HepG2 (cell line): ENCODE results near the gene GADD45GIP1. TPM values are rescaled to one million over a fixed set of nuclear protein-coding genes. Genes with fewer than 3 reads are reported as not detected.

Experiments used
- DMAP1 ChIP-seq: IDR thresholded peaks from 2 replicates; pipeline ENCODE4 v1.6.1; 2016
- HES4 ChIP-seq: sonication (generic); formaldehyde crosslinking; IDR thresholded peaks from 2 replicates; pipeline ENCODE4 v1.9.0; 2021; ENCODE audit warnings: mild to moderate bottlenecking, missing genetic modification reagents, borderline replicate concordance
- JUN ChIP-seq: sonication (generic); formaldehyde crosslinking; IDR thresholded peaks from 2 replicates; pipeline ENCODE4 v1.4.0; 2020; ENCODE audit warnings: mild to moderate bottlenecking, missing genetic modification reagents
- RXRA ChIP-seq: sonication (generic); formaldehyde crosslinking; IDR thresholded peaks from 2 replicates; pipeline ENCODE4 v1.5.1; 2020; ENCODE audit warnings: missing genetic modification reagents
- TBL1XR1 ChIP-seq: fragments of 150-350 bp; IDR thresholded peaks from 2 replicates; pipeline ENCODE4 v1.6.1; 2014; ENCODE audit warnings: borderline replicate concordance, low read length; ENCODE audit not compliant: partially characterized antibody
- TSC22D2 ChIP-seq: sonication (generic); formaldehyde crosslinking; IDR thresholded peaks from 2 replicates; pipeline ENCODE4 v1.5.1; 2020; ENCODE audit warnings: missing genetic modification reagents, mild to moderate bottlenecking, borderline replicate concordance
- ZBTB3 ChIP-seq: sonication (generic); formaldehyde crosslinking; IDR thresholded peaks from 2 replicates; pipeline ENCODE4 v1.4.0; 2020; ENCODE audit warnings: low read depth, mild to moderate bottlenecking, moderate library complexity, missing genetic modification reagents, borderline replicate concordance
- ZBTB8A ChIP-seq: sonication (generic); formaldehyde crosslinking; IDR thresholded peaks from 2 replicates; pipeline ENCODE4 v1.4.0; 2020; ENCODE audit warnings: mild to moderate bottlenecking, low read depth, missing genetic modification reagents, borderline replicate concordance
- ZKSCAN1 ChIP-seq: fragments of 150-350 bp; IDR thresholded peaks from 2 replicates; pipeline ENCODE4 v1.6.1; 2014; ENCODE audit warnings: low read length
- ZNF256 ChIP-seq: sonication (generic); formaldehyde crosslinking; conservative IDR thresholded peaks from 2 replicates; pipeline ENCODE4 v1.4.0; 2020; ENCODE audit warnings: missing genetic modification reagents
- ZNF629 ChIP-seq: sonication (generic); formaldehyde crosslinking; conservative IDR thresholded peaks from 2 replicates; pipeline ENCODE4 v1.5.0; 2020; ENCODE audit warnings: missing genetic modification reagents
- ZNF674 ChIP-seq: sonication (generic); formaldehyde crosslinking; IDR thresholded peaks from 2 replicates; pipeline ENCODE4 v1.5.0; 2020; ENCODE audit warnings: low read depth, mild to moderate bottlenecking, missing genetic modification reagents
- ZNF850 ChIP-seq: sonication (generic); formaldehyde crosslinking; conservative IDR thresholded peaks from 2 replicates; pipeline ENCODE4 v1.9.0; 2021; ENCODE audit warnings: mild to moderate bottlenecking, missing genetic modification reagents
- ZNF879 ChIP-seq: sonication (generic); formaldehyde crosslinking; IDR thresholded peaks from 2 replicates; pipeline ENCODE4 v1.8.1; 2023; ENCODE audit warnings: missing genetic modification reagents
- polyA plus RNA-seq, 8 experiments: library from polyadenylated mRNA; depleted of rRNA in 3 of 8; stranded (reverse) in 7 of 8; unstranded in 1 of 8; fragments of >200 nt; fragmentation: Illumina TruSeq in 4 of 8; extraction: Trizol in 4 of 8; gene quantifications; 2 replicates each; pipeline versions ENCODE4 v1.2.1 to v1.2.3, GENCODE V29; 2011 to 2016; ENCODE audit warnings: low read depth in 4 of 8, missing spikeins in 1 of 8, mixed read lengths in 1 of 8; ENCODE audit not compliant: insufficient read depth in 1 of 8
- total RNA-seq, 5 experiments: library from RNA; depleted of rRNA; stranded (reverse); fragments of >200 nt; fragmentation: Illumina TruSeq; extraction: Trizol; gene quantifications; 2 replicates each; pipeline ENCODE4 v1.2.3, GENCODE V29; 2016; ENCODE audit warnings: low read depth in 1 of 5
- TF ChIP-seq, protein P1 (sequence below): IDR thresholded peaks from 2 replicates; pipeline ENCODE4 v1.6.1; 2016; ENCODE audit warnings: mild to moderate bottlenecking, missing biosample characterization, missing genetic modification reagents
- TF ChIP-seq, protein P2 (sequence below): sonication (generic); formaldehyde crosslinking; IDR thresholded peaks from 2 replicates; pipeline ENCODE4 v1.4.0; 2020; ENCODE audit warnings: missing genetic modification reagents, borderline replicate concordance
- TF ChIP-seq, protein P3 (sequence below): sonication (generic); formaldehyde crosslinking; conservative IDR thresholded peaks from 2 replicates; pipeline ENCODE4 v1.8.0; 2022; ENCODE audit warnings: missing genetic modification reagents
- TF ChIP-seq, protein P4 (sequence below): sonication (generic); formaldehyde crosslinking; IDR thresholded peaks from 2 replicates; pipeline ENCODE4 v1.9.0; 2021; ENCODE audit warnings: mild to moderate bottlenecking, missing genetic modification reagents

Gene GADD45GIP1
- total and polyA plus RNA-seq, 2 of the 13 experiments (the other 11 are each of a cell fraction or from before 2014, with no cell fraction given), result 24.6 to 30.7 TPM

DNA sequence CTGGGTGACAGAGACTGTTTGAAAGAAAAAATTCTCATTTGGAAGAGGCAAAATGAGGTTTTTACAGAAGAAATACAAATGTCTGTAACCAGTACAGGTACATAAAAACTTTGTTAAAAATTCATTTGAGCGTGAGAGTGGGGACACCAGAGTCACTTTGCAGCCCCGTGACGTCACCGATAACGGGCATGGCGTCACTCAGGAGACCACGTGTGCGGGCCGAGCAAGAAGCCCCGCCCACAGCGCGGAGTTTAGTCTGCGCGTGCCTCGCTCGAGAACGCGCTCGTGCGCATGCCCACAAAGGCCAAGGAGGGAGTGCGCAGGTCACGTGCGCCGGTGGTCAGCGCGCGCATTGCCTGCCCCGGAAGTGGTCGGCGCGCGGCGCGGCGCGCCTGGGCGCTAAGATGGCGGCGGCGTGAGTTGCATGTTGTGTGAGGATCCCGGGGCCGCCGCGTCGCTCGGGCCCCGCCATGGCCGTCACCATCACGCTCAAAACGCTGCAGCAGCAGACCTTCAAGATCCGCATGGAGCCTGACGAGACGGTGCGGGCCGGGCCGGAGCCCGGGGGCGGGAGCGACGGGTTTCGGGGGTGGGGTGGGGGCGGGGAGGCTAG lies 11.4 kb downstream of the GADD45GIP1 start, which contains the start of gene RAD23A (continued):
- TF ChIP-seq ZBTB3 (CRISPR knock-in tag), result peak; percentile 30; the same call in 1 of the 2 replicates
- TF ChIP-seq, protein P1, sequence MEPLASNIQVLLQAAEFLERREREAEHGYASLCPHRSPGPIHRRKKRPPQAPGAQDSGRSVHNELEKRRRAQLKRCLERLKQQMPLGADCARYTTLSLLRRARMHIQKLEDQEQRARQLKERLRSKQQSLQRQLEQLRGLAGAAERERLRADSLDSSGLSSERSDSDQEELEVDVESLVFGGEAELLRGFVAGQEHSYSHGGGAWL (CRISPR knock-in tag), result no peak; the same call in 1 of the 2 replicates
- no peak for TF ChIP-seq ZNF674 (CRISPR knock-in tag)
- TF ChIP-seq, protein P2, sequence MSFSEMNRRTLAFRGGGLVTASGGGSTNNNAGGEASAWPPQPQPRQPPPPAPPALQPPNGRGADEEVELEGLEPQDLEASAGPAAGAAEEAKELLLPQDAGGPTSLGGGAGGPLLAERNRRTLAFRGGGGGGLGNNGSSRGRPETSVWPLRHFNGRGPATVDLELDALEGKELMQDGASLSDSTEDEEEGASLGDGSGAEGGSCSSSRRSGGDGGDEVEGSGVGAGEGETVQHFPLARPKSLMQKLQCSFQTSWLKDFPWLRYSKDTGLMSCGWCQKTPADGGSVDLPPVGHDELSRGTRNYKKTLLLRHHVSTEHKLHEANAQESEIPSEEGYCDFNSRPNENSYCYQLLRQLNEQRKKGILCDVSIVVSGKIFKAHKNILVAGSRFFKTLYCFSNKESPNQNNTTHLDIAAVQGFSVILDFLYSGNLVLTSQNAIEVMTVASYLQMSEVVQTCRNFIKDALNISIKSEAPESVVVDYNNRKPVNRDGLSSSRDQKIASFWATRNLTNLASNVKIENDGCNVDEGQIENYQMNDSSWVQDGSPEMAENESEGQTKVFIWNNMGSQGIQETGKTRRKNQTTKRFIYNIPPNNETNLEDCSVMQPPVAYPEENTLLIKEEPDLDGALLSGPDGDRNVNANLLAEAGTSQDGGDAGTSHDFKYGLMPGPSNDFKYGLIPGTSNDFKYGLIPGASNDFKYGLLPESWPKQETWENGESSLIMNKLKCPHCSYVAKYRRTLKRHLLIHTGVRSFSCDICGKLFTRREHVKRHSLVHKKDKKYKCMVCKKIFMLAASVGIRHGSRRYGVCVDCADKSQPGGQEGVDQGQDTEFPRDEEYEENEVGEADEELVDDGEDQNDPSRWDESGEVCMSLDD (CRISPR knock-in tag), result no peak; the same call in 1 of the 2 replicates
- TF ChIP-seq ZNF850 (CRISPR knock-in tag), result peak; percentile 81; the same call in 1 of the 2 replicates
- peak; percentile 75 for TF ChIP-seq RXRA (CRISPR knock-in tag)
- no peak for TF ChIP-seq ZBTB8A (CRISPR knock-in tag)
- TF ChIP-seq ZKSCAN1, result 0 out of 2 replicates have a peak, but pooled peaks have one; percentile 18
- peak; percentile 38; the same call in 1 of the 2 replicates for TF ChIP-seq ZNF879
- peak; percentile 94 for TF ChIP-seq DMAP1 (CRISPR knock-in tag)
- TF ChIP-seq HES4 (CRISPR knock-in tag), result no peak
- TF ChIP-seq JUN (CRISPR knock-in tag), result peak; percentile 45; the same call in 1 of the 2 replicates
- peak; percentile 65; the same call in 1 of the 2 replicates for TF ChIP-seq ZNF256 (CRISPR knock-in tag)
- peak; percentile 58 for TF ChIP-seq TBL1XR1
- TF ChIP-seq TSC22D2 (CRISPR knock-in tag), result no peak; the same call in 1 of the 2 replicates
- TF ChIP-seq, protein P3, sequence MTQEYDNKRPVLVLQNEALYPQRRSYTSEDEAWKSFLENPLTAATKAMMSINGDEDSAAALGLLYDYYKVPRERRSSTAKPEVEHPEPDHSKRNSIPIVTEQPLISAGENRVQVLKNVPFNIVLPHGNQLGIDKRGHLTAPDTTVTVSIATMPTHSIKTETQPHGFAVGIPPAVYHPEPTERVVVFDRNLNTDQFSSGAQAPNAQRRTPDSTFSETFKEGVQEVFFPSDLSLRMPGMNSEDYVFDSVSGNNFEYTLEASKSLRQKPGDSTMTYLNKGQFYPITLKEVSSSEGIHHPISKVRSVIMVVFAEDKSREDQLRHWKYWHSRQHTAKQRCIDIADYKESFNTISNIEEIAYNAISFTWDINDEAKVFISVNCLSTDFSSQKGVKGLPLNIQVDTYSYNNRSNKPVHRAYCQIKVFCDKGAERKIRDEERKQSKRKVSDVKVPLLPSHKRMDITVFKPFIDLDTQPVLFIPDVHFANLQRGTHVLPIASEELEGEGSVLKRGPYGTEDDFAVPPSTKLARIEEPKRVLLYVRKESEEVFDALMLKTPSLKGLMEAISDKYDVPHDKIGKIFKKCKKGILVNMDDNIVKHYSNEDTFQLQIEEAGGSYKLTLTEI, result no peak
- 0 out of 2 replicates have a peak, but pooled peaks have one; percentile 27 for TF ChIP-seq ZNF629
- TF ChIP-seq, protein P4, sequence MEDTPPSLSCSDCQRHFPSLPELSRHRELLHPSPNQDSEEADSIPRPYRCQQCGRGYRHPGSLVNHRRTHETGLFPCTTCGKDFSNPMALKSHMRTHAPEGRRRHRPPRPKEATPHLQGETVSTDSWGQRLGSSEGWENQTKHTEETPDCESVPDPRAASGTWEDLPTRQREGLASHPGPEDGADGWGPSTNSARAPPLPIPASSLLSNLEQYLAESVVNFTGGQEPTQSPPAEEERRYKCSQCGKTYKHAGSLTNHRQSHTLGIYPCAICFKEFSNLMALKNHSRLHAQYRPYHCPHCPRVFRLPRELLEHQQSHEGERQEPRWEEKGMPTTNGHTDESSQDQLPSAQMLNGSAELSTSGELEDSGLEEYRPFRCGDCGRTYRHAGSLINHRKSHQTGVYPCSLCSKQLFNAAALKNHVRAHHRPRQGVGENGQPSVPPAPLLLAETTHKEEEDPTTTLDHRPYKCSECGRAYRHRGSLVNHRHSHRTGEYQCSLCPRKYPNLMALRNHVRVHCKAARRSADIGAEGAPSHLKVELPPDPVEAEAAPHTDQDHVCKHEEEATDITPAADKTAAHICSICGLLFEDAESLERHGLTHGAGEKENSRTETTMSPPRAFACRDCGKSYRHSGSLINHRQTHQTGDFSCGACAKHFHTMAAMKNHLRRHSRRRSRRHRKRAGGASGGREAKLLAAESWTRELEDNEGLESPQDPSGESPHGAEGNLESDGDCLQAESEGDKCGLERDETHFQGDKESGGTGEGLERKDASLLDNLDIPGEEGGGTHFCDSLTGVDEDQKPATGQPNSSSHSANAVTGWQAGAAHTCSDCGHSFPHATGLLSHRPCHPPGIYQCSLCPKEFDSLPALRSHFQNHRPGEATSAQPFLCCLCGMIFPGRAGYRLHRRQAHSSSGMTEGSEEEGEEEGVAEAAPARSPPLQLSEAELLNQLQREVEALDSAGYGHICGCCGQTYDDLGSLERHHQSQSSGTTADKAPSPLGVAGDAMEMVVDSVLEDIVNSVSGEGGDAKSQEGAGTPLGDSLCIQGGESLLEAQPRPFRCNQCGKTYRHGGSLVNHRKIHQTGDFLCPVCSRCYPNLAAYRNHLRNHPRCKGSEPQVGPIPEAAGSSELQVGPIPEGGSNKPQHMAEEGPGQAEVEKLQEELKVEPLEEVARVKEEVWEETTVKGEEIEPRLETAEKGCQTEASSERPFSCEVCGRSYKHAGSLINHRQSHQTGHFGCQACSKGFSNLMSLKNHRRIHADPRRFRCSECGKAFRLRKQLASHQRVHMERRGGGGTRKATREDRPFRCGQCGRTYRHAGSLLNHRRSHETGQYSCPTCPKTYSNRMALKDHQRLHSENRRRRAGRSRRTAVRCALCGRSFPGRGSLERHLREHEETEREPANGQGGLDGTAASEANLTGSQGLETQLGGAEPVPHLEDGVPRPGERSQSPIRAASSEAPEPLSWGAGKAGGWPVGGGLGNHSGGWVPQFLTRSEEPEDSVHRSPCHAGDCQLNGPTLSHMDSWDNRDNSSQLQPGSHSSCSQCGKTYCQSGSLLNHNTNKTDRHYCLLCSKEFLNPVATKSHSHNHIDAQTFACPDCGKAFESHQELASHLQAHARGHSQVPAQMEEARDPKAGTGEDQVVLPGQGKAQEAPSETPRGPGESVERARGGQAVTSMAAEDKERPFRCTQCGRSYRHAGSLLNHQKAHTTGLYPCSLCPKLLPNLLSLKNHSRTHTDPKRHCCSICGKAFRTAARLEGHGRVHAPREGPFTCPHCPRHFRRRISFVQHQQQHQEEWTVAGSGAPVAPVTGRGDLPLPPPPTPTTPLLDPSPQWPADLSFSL (CRISPR knock-in tag), result no peak
